GM19240 (cell line): ENCODE measurements around the gene ZNG1C.
"Not testable (repeated sequence)": the region's sequence is repeated elsewhere in the genome, so short reads cannot be mapped to it uniquely, and the experiment has no call there.

Source experiments
- DNase-seq: peaks from one replicate; pipeline ENCODE4 v3.0.0; 2011; ENCODE audit warnings: low spot score; ENCODE audit not compliant: insufficient read length

The ZNG1C gene

DNA sequence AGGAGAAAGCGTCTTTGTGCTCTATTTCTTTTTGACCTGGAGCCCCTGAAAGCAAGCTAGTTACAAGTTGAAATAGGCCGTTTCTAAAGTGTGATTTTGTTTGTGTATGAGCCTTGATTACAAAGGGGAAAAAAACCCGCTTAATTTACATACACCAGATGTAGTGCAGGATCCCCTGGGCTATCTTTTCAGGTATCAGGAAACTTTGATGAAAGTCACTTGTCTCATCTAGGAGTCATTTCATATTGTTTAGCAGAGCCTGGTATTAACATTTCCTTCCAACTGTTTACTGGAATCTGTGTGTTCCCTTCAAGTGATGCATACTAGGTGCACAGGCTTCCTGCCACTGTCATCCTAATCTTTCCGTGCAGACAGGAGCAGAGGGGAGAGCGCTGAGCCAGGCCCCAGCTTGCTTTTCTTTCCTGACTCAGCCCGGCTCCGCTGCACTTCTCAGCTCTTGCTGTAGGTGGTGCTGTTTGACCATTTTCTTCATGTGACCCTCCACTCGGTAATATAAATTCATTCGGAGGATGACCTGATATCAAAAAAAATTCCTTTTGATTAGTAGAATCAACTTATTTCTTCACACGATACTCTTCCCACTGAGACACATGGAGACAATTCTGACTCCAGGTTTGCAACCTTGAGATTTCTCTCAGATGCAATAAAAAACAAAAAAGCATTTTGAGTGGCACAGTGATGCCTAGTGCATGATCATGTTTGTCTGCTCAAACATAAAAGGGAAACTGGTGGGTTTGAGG lies 100.7 kb downstream of the ZNG1C start:
- DNase-seq, result not testable (repeated sequence)

DNA sequence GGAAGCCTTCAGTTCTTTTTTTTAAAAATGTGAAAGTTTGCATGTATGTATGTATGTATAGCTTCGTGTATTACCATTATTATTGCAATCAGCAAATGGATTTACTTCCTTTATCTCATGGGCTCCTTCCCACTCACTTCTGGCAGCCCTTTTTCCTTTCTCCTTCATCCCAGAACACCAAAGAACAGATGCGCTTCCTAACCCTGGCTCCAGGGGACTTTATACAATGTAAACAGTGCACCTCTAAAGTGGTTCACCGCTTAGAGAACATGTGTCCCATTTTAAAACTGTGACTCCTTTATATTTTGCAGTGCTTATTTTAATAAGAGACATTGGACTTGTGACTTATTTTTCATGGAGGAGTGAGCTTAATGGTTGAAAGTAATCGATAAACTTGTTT lies 101.5 kb downstream of the ZNG1C start:
- DNase-seq, result not testable (repeated sequence)

DNA sequence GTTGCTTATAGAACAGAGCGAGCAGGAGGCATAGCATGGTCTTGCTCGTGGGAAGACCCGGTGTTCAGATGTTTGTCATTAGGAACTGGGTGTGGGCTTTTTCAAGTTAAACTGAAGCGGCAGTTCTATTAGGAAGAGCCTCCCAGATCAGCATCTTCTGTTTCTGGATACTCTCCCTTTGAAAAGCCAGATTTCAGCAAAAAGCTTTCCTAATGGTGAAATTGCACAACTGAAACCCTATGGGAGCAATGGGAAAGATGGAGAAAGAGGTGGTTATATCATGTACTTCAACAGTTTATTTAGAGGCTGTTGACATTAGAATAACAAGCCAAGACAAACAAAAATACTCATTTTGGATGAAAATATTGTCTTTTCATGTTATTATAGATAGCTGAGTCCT lies 102.2 kb downstream of the ZNG1C start:
- not testable (repeated sequence) for DNase-seq
